Panc1 (cell line): ENCODE measurements around the gene CLHC1.

Source experiments
- POLR2AphosphoS5 ChIP-seq: IDR thresholded peaks from 2 replicates; pipeline ENCODE4 v1.6.1; 2012; ENCODE audit warnings: mild to moderate bottlenecking, low read depth, low read length, moderate library complexity
- SIN3A ChIP-seq: IDR thresholded peaks from 2 replicates; pipeline ENCODE4 v1.6.1; 2012; ENCODE audit warnings: low read depth, mild to moderate bottlenecking, low read length, moderate library complexity, borderline replicate concordance; ENCODE audit not compliant: insufficient read depth
- TCF7L2 ChIP-seq: IDR thresholded peaks from 2 replicates; pipeline ENCODE4 v1.6.1; 2011; ENCODE audit warnings: mild to moderate bottlenecking, low read depth, low read length, inconsistent platforms
- TF ChIP-seq, protein P1 (sequence below): fragments of 450-650 bp; IDR thresholded peaks from 2 replicates; pipeline ENCODE4 v1.5.1; 2017; ENCODE audit warnings: mild to moderate bottlenecking

DNA sequence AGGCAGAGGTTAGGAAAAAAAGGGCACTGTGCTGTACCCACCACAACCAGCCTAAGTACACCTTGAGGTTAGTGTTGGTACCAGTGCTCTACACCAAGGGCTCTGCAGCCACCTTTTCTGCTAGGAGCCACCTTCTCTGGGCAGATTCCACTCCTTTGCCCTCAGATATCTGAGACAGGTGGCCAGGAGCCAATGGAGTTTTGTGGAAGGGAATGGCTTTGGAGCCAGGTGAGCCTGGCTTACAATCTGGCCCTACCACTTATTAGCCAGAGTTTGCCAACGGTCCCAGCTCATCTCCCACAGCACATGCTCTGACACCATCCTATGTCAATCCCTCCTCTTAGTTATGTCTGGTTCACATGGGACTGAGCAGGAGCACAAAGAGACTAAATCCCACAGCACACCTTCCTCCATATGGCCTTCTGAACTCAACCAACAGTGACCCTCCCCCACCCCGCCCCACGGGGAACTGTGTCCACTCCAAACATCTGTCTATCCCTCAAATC lies 77.5 kb downstream of the CLHC1 start:
- TF ChIP-seq, protein P1, sequence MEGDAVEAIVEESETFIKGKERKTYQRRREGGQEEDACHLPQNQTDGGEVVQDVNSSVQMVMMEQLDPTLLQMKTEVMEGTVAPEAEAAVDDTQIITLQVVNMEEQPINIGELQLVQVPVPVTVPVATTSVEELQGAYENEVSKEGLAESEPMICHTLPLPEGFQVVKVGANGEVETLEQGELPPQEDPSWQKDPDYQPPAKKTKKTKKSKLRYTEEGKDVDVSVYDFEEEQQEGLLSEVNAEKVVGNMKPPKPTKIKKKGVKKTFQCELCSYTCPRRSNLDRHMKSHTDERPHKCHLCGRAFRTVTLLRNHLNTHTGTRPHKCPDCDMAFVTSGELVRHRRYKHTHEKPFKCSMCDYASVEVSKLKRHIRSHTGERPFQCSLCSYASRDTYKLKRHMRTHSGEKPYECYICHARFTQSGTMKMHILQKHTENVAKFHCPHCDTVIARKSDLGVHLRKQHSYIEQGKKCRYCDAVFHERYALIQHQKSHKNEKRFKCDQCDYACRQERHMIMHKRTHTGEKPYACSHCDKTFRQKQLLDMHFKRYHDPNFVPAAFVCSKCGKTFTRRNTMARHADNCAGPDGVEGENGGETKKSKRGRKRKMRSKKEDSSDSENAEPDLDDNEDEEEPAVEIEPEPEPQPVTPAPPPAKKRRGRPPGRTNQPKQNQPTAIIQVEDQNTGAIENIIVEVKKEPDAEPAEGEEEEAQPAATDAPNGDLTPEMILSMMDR: no peak
- no peak for TF ChIP-seq TCF7L2
- TF ChIP-seq POLR2AphosphoS5: no peak
- TF ChIP-seq SIN3A: no peak
